ENCODE measurements around the gene TRANK1. TPM values are rescaled to one million over a fixed set of nuclear protein-coding genes. Genes with fewer than 3 reads are reported as not detected.

The TRANK1 gene
- total RNA-seq, 1 donor from 2014 or later, result 135 TPM

DNA sequence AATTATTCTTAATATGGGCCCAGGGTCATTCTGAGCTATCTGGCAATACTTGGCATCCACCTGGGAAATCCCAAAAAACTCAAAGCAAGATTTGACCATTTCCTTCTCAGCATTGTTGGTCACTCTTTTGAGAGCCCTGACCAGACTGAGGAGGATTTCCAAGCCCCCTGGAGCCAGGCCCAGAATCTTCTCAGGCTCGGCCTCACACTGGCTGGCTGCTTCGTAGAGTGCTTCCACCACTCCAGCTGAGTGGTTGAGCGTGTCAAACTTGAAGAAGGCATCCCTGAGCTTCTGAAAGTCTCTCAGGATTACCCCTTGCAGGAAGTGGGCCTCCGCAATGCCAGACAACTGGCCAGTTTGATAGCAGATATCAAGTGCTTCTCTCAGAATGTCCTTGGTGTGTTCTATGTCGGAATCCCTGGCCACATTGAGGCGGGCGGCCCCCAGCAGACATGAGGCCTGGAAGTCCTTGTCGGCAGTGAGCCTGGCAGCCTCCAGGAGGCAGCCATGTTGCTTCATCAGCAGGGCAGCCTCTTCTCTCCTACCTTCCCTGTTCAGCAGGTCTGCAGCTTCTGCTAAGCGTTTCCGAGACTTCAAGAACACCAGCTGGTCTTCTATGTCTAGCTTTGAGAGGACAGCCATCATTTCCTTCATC, 111.6 kb downstream of the TRANK1 start:
- no peak overlapping the region for H3K27ac Mint-ChIP-seq
- H3K9me3 Mint-ChIP-seq, result no peaks in the 10 kb centered on the region
- ATAC-seq (ENCODE audit: low read depth) (no peak), DNase-seq (no peak)
- peaks cover 93% of the 10 kb centered on the region for H3K36me3 Mint-ChIP-seq (ENCODE audit: low read depth)
- intact Hi-C loops (cut with micrococcal nuclease), result no loop called here
- H3K4me3 Mint-ChIP-seq, result no peak overlapping the region
- no peaks in the 10 kb centered on the region for H3K4me1 Mint-ChIP-seq
- ChIA-PET POLR2A (no interaction called here), CTCF (interaction anchor here (1.1 kb wide), 1 partner anchor 125 kb away, joined by 5 read pairs; no protein-coding TSS in a partner anchor)
- no peaks in the 10 kb centered on the region for H3K27me3 Mint-ChIP-seq
- TF ChIP-seq, protein P1, sequence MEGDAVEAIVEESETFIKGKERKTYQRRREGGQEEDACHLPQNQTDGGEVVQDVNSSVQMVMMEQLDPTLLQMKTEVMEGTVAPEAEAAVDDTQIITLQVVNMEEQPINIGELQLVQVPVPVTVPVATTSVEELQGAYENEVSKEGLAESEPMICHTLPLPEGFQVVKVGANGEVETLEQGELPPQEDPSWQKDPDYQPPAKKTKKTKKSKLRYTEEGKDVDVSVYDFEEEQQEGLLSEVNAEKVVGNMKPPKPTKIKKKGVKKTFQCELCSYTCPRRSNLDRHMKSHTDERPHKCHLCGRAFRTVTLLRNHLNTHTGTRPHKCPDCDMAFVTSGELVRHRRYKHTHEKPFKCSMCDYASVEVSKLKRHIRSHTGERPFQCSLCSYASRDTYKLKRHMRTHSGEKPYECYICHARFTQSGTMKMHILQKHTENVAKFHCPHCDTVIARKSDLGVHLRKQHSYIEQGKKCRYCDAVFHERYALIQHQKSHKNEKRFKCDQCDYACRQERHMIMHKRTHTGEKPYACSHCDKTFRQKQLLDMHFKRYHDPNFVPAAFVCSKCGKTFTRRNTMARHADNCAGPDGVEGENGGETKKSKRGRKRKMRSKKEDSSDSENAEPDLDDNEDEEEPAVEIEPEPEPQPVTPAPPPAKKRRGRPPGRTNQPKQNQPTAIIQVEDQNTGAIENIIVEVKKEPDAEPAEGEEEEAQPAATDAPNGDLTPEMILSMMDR (IDR thresholded peaks at IDR 0.05), result no peak

DNA sequence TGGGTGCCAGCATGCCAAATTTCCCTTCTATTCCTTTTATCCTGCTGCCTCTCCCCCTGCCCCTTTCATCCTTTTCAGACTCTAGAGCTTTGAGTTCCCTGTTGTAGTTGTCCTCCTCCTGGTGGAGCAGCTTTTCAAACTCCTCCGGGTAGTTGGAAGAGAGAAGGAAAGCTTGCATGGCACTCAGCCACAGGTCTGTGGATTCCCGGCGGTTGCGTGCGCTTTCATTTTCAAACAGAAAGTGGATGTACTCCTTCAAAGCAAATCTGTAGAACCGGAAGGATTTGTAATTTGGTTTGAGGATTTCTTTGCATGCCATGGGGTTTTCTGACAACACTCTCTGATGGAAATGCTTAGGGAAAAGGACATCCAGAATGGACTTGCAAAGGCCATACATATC, 112.4 kb downstream of the TRANK1 start:
- CTCF ChIA-PET, result interaction anchor here (1.1 kb wide), 1 partner anchor 126 kb away, joined by 5 read pairs; no protein-coding TSS in a partner anchor
- no peaks in the 10 kb centered on the region for H3K4me1 Mint-ChIP-seq
- TF ChIP-seq, protein P1 (IDR thresholded peaks at IDR 0.05), result no peak
- H3K9me3 Mint-ChIP-seq, result no peaks in the 10 kb centered on the region
- no peak for ATAC-seq (ENCODE audit: low read depth)
- POLR2A ChIA-PET, result no interaction called here
- no peak overlapping the region for H3K27ac Mint-ChIP-seq
- no peaks in the 10 kb centered on the region for H3K27me3 Mint-ChIP-seq
- no peak for DNase-seq
- no peak overlapping the region for H3K4me3 Mint-ChIP-seq
- peaks cover 93% of the 10 kb centered on the region for H3K36me3 Mint-ChIP-seq (ENCODE audit: low read depth)
- intact Hi-C loops (cut with micrococcal nuclease), result no loop called here

DNA sequence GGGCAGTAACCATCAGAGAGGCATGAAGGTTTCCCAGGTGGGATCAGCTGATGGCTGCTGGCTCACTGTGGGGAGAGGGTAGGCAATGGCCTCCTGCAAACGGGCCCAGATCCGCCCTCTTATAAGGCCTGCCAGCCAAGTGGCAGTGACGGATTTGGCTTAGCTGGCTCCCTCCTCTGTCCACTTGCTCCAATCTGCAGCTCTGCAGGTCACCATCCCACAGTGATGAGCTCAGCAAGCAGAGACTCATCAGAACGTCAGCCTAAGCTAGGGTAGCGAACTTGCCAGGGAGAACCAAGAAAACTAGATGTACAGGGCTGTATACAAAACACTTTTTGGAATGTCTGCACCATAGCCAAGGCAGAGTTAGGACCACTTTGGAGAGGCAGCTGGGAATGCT, 117.7 kb downstream of the TRANK1 start:
- ATAC-seq (ENCODE audit: low read depth) (no peak), DNase-seq (no peak)
- no peak overlapping the region for H3K27ac Mint-ChIP-seq
- no peaks in the 10 kb centered on the region for H3K27me3 Mint-ChIP-seq
- H3K4me3 Mint-ChIP-seq, result no peak overlapping the region
- ChIA-PET POLR2A (no interaction called here), CTCF (no interaction called here)
- no peaks in the 10 kb centered on the region for H3K4me1 Mint-ChIP-seq
- intact Hi-C loops (cut with micrococcal nuclease), result no loop called here
- no peaks in the 10 kb centered on the region for H3K9me3 Mint-ChIP-seq
- H3K36me3 Mint-ChIP-seq (ENCODE audit: low read depth), result peaks cover 90% of the 10 kb centered on the region
- TF ChIP-seq, protein P1 (IDR thresholded peaks at IDR 0.05), result no peak

DNA sequence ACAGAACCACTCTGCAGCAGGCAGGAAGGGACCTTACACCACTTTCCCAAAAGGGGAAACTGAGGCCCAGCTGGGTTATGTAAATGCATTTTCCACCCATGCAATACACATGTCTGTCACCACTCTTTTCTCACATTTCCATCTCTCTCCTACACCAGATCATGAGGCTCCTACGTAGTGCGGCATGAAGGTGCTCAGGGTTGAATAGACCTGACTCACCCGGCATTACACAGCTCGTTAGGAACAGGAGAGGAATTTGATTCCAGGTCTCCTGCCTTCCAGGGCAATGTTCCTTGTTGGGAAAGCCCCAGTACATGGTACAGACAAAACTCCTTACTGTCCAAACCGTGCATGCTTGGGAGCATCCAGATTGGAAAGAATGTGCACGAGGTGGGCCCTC, 118.6 kb downstream of the TRANK1 start:
- peaks cover 85% of the 10 kb centered on the region for H3K36me3 Mint-ChIP-seq (ENCODE audit: low read depth)
- CTCF ChIA-PET, result no interaction called here

DNA sequence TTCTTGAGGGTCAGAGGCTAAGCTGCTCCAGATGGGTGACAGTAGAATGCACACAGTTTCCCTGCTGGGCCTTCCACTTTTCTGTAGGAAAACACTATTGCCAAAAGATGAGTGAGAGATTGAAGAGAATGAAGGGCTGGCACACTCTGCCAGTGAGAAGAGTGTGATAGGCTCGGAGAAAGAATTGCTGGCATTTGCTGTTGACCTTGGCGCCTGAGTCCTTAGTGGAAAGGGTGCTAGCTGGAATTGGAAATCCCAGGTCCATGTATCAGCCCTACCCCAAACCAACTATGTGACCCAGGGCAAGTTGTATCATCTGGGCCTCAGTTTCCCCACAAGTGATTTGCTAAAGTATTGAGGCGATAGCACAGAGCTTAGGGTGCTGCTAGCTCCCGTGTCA, 120.4 kb downstream of the TRANK1 start:
- H3K9me3 Mint-ChIP-seq, result no peaks in the 10 kb centered on the region
- DNase-seq, result no peak
- H3K27ac Mint-ChIP-seq, result no peak overlapping the region
- no peaks in the 10 kb centered on the region for H3K4me1 Mint-ChIP-seq
- no peak for ATAC-seq (ENCODE audit: low read depth)
- intact Hi-C loops (cut with micrococcal nuclease), result no loop called here
- H3K36me3 Mint-ChIP-seq (ENCODE audit: low read depth), result peaks cover 72% of the 10 kb centered on the region
- no peaks in the 10 kb centered on the region for H3K27me3 Mint-ChIP-seq
- TF ChIP-seq, protein P1 (IDR thresholded peaks at IDR 0.05), result no peak
- ChIA-PET CTCF (no interaction called here), POLR2A (no interaction called here)
- no peak overlapping the region for H3K4me3 Mint-ChIP-seq

More for the DNA sequence above, 118.6 kb downstream of the TRANK1 start:
- Mint-ChIP-seq H3K27ac (no peak overlapping the region), H3K4me3 (no peak overlapping the region), H3K4me1 (no peaks in the 10 kb centered on the region), H3K27me3 (no peaks in the 10 kb centered on the region), H3K9me3 (no peaks in the 10 kb centered on the region)
- POLR2A ChIA-PET, result no interaction called here
- intact Hi-C loops (cut with micrococcal nuclease), result no loop called here
- TF ChIP-seq, protein P1 (IDR thresholded peaks at IDR 0.05), result no peak
- ATAC-seq (ENCODE audit: low read depth) (no peak), DNase-seq (no peak)

All from activated B cell treated with CpG ODN at 0.5 μM for 24 hours (primary cell).